ENCODE measurements around the gene PRKAG3. TPM values are rescaled to one million over a fixed set of nuclear protein-coding genes. Genes with fewer than 3 reads are reported as not detected.
"Not testable (repeated sequence)": the region's sequence is repeated elsewhere in the genome, so short reads cannot be mapped to it uniquely, and the experiment has no call there.

Gene PRKAG3
- total RNA-seq, 4 donors from 2014 or later: not detected

DNA sequence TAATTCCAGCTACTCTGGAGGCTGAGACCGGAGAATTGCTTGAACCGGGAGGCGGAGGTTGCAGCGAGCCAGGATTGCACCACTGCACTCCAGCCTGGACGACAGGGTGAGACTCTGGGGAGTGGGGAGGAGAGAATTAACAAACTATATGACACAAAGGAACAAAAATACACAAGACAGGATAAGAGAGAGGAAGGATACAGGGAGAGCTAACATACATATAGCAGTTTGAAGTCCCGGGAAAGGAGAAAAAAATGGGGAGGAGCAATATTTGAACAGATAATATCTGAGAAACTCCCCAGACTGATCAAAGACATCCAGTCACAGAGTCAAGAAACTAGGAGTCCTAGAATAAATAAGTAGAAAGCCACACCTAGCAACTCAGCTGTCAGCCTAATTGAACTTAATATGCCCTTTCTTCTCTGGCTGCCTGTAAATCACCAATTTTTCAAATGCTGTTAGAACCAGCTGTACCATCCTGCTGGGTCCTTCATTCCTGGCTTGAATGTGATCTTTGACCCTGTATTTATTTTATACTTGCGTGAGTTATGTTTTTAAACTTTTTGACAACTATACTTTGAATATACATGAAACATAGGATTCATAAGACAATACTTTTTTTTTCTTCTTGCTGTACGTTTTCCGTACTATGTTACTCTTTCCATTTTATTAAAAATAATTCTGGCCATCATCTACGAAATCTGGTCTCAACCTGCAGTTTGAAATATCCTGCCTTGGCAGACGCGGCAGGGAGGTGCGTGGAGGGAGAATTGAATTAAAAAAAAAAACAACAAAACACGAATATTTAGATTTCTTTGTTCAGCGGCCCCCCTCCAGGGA lies 50.5 kb downstream of the PRKAG3 start:
- Histone ChIP-seq H3K4me3 (replicated peaks in 1 of 3) (peak overlapping the region in 2 of 3 donors; percentile 28 to 71), H3K9me3 (no peaks in the 10 kb centered on the region), H3K36me3 (no peaks in the 10 kb centered on the region), H3K27me3 (peaks cover 6% of the 10 kb centered on the region), H3K27ac (peak overlapping the region in 2 of 3 donors; percentile 29 to 68), H3K4me1 (peaks cover 0 to 7% of the 10 kb centered on the region in 2 donors)
- DNase-seq: no peak
- TF ChIP-seq POLR2A (IDR thresholded peaks at IDR 0.05): no peak
- TF ChIP-seq, protein P1, sequence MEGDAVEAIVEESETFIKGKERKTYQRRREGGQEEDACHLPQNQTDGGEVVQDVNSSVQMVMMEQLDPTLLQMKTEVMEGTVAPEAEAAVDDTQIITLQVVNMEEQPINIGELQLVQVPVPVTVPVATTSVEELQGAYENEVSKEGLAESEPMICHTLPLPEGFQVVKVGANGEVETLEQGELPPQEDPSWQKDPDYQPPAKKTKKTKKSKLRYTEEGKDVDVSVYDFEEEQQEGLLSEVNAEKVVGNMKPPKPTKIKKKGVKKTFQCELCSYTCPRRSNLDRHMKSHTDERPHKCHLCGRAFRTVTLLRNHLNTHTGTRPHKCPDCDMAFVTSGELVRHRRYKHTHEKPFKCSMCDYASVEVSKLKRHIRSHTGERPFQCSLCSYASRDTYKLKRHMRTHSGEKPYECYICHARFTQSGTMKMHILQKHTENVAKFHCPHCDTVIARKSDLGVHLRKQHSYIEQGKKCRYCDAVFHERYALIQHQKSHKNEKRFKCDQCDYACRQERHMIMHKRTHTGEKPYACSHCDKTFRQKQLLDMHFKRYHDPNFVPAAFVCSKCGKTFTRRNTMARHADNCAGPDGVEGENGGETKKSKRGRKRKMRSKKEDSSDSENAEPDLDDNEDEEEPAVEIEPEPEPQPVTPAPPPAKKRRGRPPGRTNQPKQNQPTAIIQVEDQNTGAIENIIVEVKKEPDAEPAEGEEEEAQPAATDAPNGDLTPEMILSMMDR (IDR thresholded peaks at IDR 0.05): no peak
- WGBS, 2 donors: 52 to 57% methylated on average over 15 of the region's 15 CpGs
- intact Hi-C loops (cut with DNase I): no loop called here

DNA sequence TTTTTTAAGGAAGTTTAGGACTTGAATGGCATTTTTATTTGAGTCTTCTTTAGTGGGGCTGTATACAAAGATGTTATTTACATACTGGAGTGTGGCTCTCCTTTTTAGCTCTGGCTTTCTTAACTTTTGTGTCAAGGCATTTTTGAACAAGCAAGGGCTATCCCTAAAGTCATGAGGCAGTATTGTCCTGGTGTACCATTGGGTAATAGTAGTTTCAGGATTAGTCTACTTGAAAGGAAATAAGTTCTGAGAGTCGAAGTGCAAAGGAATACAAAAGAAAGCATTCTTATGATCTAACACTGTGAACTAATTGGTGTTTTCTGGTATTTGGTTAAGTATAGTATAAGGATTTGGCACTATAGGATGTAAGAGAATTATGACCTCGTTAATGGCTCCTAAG lies 51.6 kb downstream of the PRKAG3 start:
- H3K36me3 ChIP-seq: no peaks in the 10 kb centered on the region
- H3K4me3 ChIP-seq (replicated peaks in 1 of 3): no peak overlapping the region
- no peak overlapping the region for H3K27ac ChIP-seq
- H3K27me3 ChIP-seq: peaks cover 6% of the 10 kb centered on the region
- intact Hi-C loops (cut with DNase I): no loop called here
- no peak for DNase-seq
- no peaks in the 10 kb centered on the region for H3K9me3 ChIP-seq
- peaks cover 0 to 7% of the 10 kb centered on the region in 2 donors for H3K4me1 ChIP-seq
- TF ChIP-seq, protein P1 (IDR thresholded peaks at IDR 0.05): no peak
- no peak for TF ChIP-seq POLR2A (IDR thresholded peaks at IDR 0.05)
- 95 to 98% methylated on average over 2 of the region's 2 CpGs for WGBS, 2 donors

DNA sequence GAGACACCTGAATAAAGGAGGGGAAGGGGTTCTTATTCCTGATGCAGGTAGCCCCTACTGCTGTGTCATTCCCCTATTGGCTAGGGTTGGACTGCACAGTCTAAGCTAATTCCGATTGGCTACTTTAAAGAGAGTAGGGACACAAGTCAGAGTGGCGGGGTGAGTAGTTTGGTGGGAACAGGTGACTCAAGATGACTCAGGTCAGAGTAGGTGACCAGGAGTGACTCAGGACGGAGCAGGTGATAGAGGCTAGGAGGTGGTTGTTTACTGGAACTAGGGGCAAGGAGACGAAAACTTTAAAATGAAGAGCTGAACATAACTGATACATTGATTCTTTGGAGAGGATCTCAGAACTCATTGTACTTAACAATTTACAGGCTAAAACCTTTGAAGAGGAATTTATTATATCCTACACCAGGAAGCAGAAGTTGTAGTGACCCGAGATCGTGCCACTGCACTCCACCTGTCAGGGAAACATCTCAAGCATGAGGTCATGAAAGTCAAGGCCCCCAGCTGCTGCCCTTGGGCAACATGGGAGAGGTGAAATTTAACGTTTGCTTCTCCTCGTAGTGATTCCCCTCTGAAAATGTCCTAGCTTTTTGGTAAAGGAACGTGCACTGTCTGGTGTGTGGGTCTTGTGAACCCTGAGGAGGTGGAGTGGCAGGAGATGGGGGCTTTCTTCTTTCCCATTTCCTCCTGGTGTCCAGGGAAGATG lies 54.2 kb downstream of the PRKAG3 start:
- 96 to 98% methylated on average over 9 of the region's 9 CpGs for WGBS, 2 donors
- no peak for DNase-seq
- Histone ChIP-seq H3K9me3 (no peaks in the 10 kb centered on the region), H3K36me3 (no peaks in the 10 kb centered on the region), H3K27me3 (peaks cover 6% of the 10 kb centered on the region), H3K4me3 (replicated peaks in 1 of 3) (no peak overlapping the region), H3K4me1 (peaks cover 0 to 5% of the 10 kb centered on the region in 2 donors), H3K27ac (no peak overlapping the region)
- TF ChIP-seq, protein P1 (IDR thresholded peaks at IDR 0.05): no peak
- TF ChIP-seq POLR2A (IDR thresholded peaks at IDR 0.05): no peak
- intact Hi-C loops (cut with DNase I): no loop called here

DNA sequence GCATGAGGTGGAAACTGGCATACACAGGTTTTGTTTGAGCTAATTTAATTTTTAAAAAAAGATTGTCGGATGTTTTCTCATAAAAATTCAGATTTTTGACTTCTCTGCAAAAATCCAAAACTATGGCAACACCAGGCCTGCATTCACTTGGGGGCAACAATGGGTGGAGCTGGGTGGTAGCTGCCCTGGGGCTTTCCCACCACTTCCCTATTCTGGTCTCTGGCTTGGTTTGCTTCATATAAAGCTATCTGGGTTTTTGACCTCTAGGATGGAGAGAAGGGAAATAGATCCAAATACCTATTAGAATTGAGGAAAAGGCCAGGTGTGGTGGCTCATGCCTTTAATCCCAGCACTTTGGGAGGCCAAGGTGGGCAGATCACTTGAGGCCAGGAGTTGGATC lies 55.1 kb downstream of the PRKAG3 start:
- 93 to 100% methylated on average over 1 of the region's 1 CpG for WGBS, 2 donors
- H3K9me3 ChIP-seq: no peaks in the 10 kb centered on the region
- no peaks in the 10 kb centered on the region for H3K4me1 ChIP-seq
- H3K27ac ChIP-seq: no peak overlapping the region
- H3K27me3 ChIP-seq: no peaks in the 10 kb centered on the region
- H3K4me3 ChIP-seq (replicated peaks in 1 of 3): no peak overlapping the region
- intact Hi-C loops (cut with DNase I): no loop called here
- no peaks in the 10 kb centered on the region for H3K36me3 ChIP-seq
- TF ChIP-seq, protein P1 (IDR thresholded peaks at IDR 0.05): no peak
- no peak for TF ChIP-seq POLR2A (IDR thresholded peaks at IDR 0.05)
- no peak for DNase-seq

DNA sequence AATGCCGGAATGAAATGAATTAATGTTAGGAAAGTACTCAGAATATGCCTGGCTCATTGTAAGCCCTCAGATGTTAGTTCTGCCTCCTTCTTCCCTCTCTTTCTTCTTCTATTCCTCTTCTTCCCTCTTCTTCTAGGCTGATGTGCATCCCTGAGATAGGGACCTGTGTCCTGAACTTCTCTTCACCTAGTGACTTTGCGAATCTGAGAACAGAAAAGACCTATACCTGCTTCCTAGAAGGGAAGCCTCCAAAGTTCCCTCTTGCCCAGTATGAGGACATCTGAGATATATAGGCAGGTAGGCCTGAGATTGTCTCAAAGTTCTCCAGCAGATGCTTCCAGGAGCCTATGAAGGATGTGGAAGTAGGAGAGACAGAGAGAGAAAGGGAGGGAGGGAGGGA lies 57.7 kb downstream of the PRKAG3 start:
- Histone ChIP-seq H3K9me3 (no peaks in the 10 kb centered on the region), H3K27ac (no peak overlapping the region), H3K27me3 (no peaks in the 10 kb centered on the region), H3K36me3 (no peaks in the 10 kb centered on the region), H3K4me1 (no peaks in the 10 kb centered on the region), H3K4me3 (replicated peaks in 1 of 3) (no peak overlapping the region)
- TF ChIP-seq, protein P1 (IDR thresholded peaks at IDR 0.05): no peak
- TF ChIP-seq POLR2A (IDR thresholded peaks at IDR 0.05): no peak
- 98 to 99% methylated on average over 2 of the region's 2 CpGs for WGBS, 2 donors
- DNase-seq: no peak
- intact Hi-C loops (cut with DNase I): no loop called here

DNA sequence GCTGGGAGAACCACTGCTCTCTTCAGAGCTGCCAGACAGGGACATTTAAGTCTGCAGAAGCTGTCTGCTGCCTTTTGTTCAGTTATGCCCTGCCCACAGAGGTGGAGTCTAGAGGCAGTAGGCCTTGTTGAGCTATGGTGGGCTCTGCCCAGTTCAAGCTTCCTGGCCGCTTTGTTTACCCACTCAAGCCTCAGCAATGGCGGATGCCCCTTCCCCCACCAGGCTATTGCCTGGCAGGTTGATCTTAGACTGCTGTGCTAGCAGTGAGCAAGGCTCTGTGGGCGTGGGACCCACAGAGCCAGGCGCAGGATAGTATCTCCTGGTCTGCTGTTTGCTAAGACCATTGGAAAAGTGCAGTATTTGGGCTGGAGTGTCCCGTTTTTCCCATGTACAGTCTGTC lies 58.8 kb downstream of the PRKAG3 start:
- H3K36me3 ChIP-seq; DNase-seq; H3K27ac ChIP-seq; intact Hi-C loops (cut with DNase I); H3K4me3 ChIP-seq (replicated peaks in 1 of 3); H3K4me1 ChIP-seq; H3K27me3 ChIP-seq; H3K9me3 ChIP-seq: not testable (repeated sequence)
- 90 to 98% methylated on average over 5 of the region's 5 CpGs for WGBS, 2 donors
